ENCODE measurements around the gene WDR43.
"Not testable (repeated sequence)": the region's sequence is repeated elsewhere in the genome, so short reads cannot be mapped to it uniquely, and the experiment has no call there.

Gene WDR43

DNA sequence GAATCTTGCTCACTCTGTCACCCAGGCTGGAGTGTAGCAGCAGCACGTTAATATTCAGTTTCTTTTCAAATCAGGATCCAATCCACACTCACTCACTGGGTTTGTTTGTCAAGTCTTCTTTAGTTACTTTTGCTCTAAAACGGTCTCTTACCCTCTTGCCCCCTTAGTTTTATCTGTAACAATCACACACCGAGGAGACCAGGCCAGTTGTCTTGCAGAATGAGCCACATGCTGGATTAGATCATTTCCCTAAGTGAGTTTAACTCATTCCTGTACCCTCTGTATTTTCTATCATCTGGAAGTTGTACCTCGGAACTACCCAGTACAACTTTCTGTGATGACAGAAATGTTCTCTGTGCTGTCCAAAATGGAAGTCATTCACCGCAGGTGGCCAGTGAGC is 65.9 kb downstream of the WDR43 start:
- DNase-seq (ENCODE audit: low read depth, low spot score): no peak

DNA sequence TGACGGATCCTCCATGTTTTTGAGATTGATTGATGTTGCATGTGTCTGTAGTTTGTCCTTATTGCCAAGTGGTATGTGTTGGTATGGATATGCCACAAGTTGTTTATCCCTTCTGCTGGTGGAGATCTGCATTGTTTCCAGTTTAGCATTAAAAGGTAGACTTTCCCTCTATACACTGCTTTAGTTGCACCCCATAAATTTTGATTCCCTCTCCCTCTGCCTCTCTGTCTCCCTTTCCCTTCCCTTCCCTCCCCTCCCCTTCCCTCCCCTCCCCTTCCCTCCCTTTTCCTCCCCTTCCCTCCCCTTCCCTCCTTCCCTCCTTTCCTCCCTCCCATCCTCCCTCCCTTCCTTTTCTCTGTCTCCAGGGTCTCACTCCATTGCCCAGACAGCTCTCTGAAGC is 68.0 kb downstream of the WDR43 start:
- no peak for DNase-seq (ENCODE audit: low read depth, low spot score)

DNA sequence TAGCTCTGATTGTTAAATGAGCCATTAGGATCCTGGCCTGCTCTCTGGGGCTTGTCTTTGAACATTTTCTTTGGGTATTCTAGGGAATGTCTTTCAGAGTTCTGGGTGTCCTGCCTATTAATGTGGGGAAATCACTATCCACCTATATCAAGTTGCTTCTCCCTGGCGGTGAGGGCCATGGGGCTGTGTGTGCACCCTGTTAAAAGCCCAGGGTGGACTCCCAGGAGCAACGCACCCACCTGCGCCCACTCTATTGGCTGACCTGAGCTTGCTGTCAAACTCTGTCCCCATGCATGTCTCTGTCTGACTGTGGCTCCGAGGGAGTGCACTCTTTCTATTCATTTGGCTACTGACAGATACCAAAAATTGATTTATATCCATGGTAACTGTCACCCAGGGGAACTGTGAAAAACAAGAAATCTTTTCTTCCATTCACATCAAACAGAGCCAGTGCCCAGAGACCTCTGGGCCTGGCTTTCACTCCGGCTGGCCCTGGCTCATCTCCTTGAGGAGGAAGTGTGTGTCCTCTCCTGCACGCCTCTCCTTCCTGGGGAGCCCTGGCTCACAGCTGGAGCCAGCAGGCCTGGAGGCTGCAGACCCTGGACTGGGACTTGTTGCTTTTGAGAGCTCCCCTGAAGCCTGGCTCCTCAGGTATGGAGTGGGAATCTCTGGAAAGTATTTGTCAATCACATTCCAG is 76.1 kb downstream of the WDR43 start:
- peak; percentile 34 for DNase-seq (ENCODE audit: low read depth, low spot score)

DNA sequence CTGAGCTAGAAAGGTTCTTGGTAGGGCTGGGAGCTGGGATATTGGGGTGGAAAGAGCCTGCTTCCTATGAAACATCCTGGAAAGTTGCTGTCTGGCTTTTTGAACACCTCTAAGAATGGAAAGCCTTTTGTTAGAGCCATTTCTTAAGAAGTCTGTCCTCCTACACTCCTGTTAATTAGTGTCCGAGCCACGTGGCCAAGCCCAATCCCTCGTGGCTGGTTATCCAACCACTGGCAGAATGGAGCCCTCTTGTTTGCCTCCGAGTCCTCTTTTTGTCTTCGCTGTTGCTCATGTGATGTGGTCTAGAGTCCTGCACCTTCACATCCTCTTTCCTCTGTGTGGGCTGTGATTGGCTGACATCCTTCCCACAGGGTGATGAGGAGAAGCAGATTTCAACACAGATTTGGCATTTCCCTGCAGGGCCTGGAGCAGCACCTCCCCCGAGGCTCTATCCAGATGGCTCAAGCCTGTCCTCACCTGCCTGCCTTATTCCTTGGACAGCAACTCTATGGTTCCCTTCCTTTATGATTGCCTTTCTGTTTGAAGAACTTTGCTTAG is 78.4 kb downstream of the WDR43 start:
- no peak for DNase-seq (ENCODE audit: low read depth, low spot score)

DNA sequence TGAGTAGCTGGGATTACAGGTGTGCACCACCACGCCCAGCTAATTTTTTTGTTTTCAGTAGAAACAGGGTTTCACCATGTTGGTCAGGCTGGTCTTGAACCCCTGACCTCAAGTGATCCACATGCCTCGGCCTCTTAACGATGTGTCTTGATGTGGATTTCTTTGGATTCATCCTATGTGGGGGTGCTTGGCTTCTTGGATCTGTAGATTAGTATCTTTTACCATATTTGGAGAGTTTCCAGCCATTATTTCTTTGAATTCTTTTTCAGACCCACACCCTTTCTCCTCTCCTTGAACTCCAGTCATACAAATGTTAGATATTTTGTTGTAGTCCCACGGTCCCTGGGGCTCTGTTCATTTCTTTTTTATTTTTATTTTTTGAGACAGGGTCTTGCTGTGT is 79.8 kb downstream of the WDR43 start:
- no peak for DNase-seq (ENCODE audit: low read depth, low spot score)

DNA sequence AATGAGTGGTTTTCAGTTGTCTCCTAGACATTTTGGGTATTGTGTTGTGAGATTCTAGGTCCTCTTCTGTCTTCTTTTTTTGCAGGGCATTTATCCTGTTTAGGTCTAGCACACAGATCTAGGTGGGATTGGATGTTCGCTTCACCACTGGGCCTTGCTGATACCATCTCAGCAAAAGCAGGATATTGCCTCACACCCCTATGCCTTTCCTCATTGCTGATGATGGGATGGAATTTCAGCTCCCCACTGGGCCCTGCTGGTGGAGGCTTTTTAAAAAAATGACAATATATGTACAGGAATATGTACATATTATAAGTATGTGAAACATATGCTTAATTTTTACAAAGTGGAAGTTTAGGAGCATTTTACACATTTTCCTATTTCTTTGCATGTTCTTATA is 81.2 kb downstream of the WDR43 start:
- DNase-seq (ENCODE audit: low read depth, low spot score): no peak

DNA sequence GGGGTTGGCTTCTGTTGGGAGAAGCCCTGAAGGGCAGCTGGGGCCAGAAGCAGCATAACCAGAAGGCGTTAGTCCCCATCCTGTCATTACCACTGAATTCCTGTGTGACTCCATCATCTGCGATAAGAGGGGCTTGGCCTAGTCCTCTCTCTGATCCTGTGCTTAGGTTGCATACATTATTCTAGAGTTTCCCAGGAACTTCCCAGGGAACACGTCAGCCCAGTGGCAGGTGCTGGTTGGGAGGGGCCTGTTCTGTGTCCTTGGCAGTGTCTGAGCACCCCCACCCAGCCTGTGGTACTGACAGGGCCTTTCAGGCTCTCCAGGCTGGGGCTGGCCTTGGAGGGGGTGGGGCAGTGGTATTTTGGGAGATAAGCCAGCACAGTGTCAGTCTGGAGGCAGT is 82.1 kb downstream of the WDR43 start:
- peak; percentile 85 for DNase-seq (ENCODE audit: low read depth, low spot score)

DNA sequence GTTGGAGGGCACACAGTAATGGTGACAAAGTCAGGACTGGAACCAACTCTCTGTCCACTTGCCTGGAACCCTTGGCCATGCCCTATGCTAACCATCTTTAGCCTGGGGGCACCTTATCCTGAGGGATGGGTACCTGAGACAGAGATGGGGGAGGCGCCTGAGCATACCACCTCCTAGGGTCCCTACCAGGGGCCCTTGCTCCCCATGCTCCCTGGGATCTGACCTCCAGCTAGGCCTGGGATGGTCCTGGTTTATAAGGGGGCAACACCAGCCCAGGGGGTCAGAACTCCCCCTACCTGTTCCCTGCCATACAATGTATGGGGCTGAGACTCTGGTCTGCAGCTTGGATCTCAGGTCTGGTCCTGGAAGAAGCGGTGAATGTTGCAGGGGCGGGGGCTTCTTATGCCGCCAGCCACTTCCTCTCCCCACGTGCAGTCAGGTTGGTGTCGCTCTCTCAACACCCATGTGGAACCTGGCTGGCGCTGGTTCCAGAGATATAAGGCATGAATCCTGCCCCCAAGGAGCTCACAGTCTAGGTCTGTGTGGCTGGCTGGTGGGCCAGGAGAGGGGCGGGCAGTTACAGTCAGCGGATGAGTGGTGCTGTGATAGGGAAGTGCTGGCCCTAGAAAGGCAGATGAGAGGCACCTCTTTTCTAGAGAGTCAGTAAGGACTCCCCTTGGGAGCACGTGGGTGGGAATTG is 82.9 kb downstream of the WDR43 start:
- no peak for DNase-seq (ENCODE audit: low read depth, low spot score)

DNA sequence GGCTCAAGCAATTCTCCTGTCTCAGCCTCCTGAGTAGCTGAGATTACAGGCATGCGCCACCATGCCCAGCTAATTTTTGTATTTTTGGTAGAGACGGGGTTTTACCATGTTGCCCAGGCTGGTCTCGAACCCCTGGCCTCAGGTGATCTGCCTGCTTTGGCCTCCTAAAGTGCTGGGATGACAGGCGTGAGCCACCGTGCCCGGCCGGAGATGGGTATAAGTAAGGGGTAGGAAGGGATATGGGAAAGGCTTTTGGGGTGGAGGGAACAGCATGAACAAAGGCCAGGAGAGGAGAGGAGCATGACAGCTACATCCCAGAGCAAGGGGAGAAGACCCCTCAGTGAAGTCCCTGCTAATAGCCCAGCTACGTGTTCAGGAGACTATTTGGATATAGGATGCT is 83.5 kb downstream of the WDR43 start:
- not testable (repeated sequence) for DNase-seq (ENCODE audit: low read depth, low spot score)

DNA sequence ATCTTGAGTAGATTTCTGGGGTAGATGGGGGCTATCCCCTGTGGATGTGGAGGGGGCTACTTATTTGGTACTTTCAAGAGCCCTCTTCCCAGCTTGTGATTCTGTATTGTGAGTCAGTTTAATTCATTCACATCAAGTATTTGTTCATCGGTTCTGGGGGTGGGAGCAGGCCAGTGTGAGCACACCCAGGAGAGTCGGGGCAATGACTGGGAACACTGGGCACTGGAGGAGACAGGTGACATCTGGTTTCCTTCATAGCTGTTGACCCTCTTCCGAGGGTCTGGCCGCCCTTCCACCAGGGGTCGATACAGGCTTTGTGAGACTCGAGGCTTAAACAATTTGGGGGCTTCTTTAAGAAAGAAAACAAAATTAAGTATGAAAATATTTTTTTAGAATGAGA is 84.1 kb downstream of the WDR43 start:
- DNase-seq (ENCODE audit: low read depth, low spot score): no peak

DNA sequence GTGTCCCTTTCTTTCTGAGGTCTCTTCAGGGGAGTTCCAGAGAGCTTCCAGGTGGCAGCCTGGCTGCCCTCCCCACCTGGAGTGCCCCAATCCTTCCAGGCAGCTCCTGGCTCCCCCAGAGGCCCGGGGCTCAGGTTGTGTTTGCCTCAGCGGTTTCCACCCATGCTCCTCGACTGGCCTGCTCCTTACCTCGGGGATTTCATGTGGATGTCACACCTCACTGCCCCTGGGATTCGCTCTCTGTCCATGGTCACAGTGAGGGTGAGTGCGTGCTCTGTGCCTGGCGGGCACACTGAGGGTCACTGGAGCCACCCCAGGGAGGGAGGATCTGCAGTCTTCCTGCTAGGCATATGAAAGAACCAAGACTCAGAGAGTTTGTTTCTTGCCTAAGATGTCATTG is 84.6 kb downstream of the WDR43 start:
- DNase-seq (ENCODE audit: low read depth, low spot score): no peak

DNA sequence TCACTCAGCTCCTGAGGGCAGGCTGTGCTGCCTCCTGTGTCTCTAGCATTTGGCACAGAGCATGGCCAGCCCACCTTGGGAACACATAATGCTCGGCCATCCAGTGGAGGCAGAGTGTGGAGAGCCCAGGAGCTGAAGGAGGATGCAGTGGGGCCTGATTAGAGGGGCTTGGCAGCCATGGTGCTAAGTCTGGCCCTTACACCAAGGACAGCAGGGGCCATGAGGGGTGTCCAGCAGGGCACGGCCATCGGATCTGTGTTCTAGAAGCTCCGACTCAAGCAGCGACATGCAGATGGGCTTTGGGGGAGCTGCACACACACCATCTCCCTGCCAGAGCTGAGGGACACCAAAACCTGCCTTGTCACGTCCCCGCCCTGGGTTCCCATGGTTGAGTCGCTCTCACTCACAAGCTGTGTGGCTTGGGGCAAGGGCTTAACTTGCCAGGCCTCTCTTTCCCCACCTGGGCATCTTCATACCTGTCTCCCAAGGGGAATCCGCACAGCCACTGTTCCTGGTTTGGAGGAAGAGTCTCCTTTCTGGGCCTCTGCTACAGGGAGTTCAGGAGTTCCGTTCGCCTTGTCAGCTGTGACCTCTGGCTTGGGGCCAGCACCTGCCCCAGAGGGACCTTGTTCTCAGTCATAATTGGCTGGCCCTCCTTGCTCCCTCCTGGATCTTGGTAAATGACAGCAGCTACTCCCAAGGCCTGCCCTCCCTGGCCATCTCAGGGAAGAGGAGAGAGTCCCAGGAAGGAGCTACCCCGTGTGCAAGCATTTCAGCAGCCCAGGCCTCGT is 85.3 kb downstream of the WDR43 start:
- DNase-seq (ENCODE audit: low read depth, low spot score): no peak

DNA sequence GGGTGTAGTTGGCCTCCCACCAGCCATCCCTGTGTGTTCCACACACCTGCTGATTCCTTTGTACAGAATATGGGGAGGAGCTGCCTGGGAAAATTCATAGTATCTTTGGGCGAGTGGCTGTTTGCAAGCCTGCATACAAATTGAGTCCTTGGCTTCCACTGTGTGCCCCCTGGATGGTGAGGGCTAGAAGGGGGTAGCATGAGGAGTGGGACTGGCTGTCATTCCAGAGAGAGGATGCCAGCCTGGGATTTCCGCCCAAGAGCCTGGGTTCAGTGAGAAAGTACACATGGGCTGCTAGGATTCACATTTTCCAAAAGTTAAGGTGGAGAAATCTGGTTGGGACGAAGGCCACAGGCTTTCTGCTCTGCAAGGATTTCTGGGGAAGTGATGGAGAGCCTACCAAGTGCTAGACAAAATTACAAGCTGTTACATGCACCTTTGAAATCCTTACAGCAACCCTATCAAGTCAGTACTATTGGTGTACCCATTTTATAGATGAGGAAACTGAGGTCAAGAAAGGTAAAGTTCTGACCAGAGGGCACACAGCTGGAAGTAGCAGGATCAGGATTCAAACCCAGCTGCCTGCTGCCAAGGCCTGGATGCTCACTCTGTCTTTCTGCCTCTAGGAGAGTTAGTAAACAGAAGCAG is 86.0 kb downstream of the WDR43 start:
- DNase-seq (ENCODE audit: low read depth, low spot score): no peak

DNA sequence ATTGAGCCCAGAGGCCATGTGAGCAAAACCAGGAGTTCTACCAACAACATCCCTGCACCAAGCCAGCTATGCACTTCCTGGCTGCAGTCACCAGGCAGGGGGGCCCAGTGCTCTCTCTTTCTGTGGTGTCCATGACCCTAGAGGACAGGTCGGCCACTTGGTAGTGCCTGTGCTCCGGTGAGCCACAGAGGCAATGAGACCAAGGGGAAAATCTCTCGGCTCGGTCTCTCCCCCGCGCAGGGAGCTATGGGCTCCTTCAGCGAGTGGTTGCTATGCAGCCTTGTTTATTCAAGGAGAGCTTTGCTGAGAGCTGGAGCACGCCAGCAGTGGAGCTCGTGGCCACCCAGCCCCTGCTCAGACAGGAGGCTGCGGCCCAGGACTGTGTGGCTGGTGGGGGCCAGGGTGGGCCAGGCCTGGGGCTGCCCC is 86.6 kb downstream of the WDR43 start, which contains the start of gene TOGARAM2:
Gene TOGARAM2 (plus strand): TSS at position 283 of the 426 bp plus-strand sequence. CDS start 13,537 bp downstream, outside the sequence.
- peak; percentile 69 for DNase-seq (ENCODE audit: low read depth, low spot score)

DNA sequence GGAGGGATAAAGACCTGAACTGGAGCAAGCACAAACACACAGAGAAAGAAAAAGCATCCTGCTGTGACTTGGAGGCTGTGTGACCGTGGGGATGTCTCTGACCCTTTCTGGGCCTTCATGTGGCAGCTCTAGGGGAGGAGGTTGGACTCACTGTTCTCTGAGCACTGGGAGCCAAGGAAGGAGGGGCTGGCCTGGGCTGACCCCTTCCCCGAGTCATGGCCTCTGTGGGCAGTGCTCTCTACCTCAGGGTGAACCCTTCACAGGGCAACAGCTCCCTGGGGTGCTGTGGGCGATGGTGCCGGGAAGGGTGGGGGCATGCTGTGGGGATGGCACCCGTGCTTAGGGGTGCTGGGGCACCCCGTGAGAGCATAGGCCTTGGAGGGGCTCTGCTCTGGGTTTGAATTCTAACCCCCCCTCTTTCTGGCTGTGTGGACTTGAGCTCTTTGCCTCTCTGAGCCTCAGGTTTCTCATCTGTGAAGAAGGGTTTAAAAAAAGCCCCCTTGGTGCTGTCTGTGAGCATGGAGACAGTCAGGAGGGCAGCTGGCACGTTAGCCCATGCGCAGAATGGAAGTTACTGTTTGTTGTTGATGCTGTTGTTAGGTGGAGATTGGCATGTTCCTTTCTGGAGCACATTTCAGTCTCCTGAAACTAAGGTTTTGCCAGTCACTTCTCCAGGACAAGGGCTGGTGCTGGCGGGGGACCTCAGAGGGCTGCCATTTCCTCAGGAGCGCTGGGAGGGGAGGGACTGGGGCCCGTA is 87.3 kb downstream of the WDR43 start:
- DNase-seq (ENCODE audit: low read depth, low spot score): no peak

DNA sequence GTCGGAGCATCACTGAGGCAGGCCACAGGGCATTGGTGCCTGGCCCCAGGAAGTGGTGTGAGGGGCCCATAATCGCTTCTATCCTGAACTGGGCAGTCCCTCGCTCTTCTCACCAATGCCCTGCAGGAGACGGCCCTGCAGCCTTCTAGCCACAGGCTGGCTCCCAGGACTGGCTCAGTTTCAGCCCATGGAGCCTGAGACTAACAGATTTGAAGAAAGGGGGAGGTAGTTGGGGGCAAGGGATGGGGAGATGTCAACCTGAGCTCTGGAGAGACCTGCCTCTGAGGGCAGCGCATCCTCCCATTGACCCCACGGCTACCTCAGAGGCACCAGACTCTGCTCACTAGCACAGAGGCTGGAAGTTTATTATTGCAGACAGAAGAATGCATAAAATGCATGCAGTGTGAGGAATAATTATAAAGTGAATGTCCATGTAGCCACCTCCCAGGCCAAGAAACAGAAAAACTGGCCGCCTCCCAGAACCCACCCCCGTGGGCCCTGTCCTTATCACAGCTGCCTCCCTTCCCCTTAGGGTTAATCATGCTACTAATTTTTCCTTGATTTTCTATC is 88.0 kb downstream of the WDR43 start:
- DNase-seq (ENCODE audit: low read depth, low spot score): no peak

DNA sequence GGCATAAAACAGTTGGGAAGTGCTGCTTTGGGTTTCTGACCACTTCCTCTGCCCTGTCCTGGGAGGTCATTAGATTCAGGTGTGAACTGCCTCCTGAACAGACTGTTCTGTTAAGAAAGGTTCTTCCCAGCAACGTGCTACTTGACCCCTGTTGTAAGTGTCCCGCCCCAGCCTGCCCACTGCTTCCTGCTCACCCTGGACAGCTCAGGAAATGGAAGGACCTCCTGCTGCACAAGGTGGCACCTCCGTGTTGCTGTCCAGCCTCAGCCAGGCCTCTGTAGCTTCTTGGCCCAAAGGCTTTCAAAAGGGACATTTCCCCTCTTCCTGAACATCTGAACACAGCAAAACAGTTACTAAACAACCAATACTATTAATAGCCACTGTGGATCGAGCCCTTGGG is 92.0 kb downstream of the WDR43 start:
- no peak for DNase-seq (ENCODE audit: low read depth, low spot score)

DNA sequence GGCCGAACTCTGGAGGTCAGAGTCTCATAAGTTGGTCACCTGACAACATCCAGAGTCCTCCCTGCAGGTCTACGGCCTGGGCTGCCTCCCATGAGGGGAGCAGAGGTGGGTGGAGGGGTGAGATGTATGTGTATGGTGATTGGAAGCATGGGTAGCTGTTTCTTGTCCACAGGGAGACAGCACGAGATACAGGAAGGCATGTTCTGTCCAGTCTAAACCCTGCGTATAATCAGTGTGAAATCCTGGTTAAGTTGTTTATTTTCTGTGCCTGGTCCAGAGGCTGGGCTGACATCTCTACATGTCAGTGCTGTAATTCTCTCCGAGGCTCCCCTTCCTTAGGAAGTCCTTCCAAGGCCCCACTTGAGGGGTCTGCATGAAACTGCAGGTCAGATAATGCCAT is 95.5 kb downstream of the WDR43 start:
- DNase-seq (ENCODE audit: low read depth, low spot score): no peak

DNA sequence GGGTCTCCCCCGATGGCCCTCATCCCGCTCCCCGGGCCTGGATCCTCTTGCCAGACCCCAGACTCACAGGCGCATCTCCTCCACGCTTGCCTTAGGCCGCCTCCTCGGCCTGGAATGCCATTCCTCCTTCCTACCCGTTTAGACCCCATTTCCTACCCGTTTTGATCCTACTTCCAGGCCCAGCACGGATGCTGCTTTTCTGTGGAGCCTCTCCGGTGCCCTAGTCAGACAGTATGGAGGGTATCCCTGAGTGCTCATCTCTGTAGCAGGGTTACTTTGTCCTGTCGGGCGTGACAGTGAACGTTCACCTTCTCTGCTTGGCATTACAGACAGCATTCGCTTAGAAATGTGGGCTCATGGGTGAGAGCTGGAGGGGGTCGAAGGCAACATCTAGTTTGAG is 96.0 kb downstream of the WDR43 start:
- DNase-seq (ENCODE audit: low read depth, low spot score): no peak

DNA sequence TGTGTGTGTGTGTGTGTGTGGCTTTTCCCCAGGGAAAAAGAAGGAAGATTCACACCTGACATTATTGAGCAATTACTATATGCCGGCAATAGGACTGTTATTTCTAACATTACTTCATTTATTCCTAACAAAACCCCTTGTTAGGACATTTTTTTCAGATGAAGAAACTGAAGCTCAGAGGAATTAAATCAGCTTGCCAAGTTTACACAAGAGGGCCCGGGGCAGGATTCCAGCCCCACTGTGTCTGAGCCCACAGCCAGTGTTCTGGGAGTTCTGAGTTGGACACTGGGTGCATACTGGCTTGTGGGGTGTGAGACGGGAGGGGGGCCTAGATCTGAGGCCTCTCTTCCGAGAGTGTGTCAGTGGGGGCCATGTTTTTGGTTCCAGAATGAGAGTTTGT is 96.6 kb downstream of the WDR43 start:
- DNase-seq (ENCODE audit: low read depth, low spot score): no peak

DNA sequence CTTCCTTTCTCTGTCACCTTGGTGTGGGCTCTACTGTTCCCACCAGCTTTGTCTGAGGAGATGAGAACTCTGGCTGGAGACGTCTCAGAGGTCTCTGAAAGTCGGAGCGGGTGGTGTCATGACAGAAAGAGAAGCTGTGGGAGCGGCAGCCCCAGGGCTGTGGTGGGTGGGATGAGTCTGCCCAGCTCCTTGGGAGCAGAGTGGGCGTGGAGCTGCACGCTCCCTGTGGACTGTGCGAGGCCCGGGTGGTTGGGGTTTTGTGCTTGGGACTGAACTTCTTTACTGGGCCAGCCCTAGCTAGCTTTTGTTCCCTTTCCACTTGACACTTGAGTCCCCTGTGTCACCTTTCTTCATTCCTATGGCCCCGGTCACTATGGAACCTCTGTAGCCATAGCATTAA is 97.0 kb downstream of the WDR43 start:
- no peak for DNase-seq (ENCODE audit: low read depth, low spot score)
